ENCODE measurements around the gene ODAD3.
"Not testable (repeated sequence)": the region's sequence is repeated elsewhere in the genome, so short reads cannot be mapped to it uniquely, and the experiment has no call there.

The ODAD3 gene

GRCh38 chr19:11456659-11457058, 21.7 kb upstream of the ODAD3 start:
- H3K27ac ChIP-seq (replicated peaks) = no peak overlapping the region
- no peaks in the 10 kb centered on the region for H3K27me3 ChIP-seq (ENCODE audit: insufficient read depth, poor library complexity, severe bottlenecking)
- TF ChIP-seq GABPA (IDR thresholded peaks at IDR 0.05; ENCODE audit: low read depth) = no peak
- TF ChIP-seq POLR2AphosphoS5 (IDR thresholded peaks at IDR 0.05; ENCODE audit: low read depth) = no peak
- TF ChIP-seq SPI1 (IDR thresholded peaks at IDR 0.05; ENCODE audit: borderline replicate concordance, low read depth) = no peak
- no peak for TF ChIP-seq CTCF (IDR thresholded peaks at IDR 0.05; ENCODE audit: insufficient read depth, low read length)
- no peak for TF ChIP-seq REST (IDR thresholded peaks at IDR 0.05; ENCODE audit: insufficient replicate concordance, low read depth)
- H3K4me3 ChIP-seq (replicated peaks; ENCODE audit: insufficient read depth, low read length) = no peak overlapping the region
- no peak for DNase-seq (ENCODE audit: low read depth in 1 of 2, low spot score in 1 of 2)

- not testable (repeated sequence) for H3K27me3 ChIP-seq (ENCODE audit: insufficient read depth, poor library complexity, severe bottlenecking); H3K4me3 ChIP-seq (replicated peaks; ENCODE audit: insufficient read depth, low read length); H3K27ac ChIP-seq (replicated peaks); DNase-seq (ENCODE audit: low read depth in 1 of 2, low spot score in 1 of 2)
Measured at GRCh38 chr19:11455233-11455554, 20.3 kb upstream of the ODAD3 start.

GRCh38 chr19:11453468-11454341, 18.8 kb upstream of the ODAD3 start:
- Histone ChIP-seq H3K27me3 (ENCODE audit: insufficient read depth, poor library complexity, severe bottlenecking) (no peaks in the 10 kb centered on the region), H3K27ac (replicated peaks) (no peak overlapping the region), H3K4me3 (replicated peaks; ENCODE audit: insufficient read depth, low read length) (no peak overlapping the region)
- TF ChIP-seq GABPA (IDR thresholded peaks at IDR 0.05; ENCODE audit: low read depth) (no peak), REST (IDR thresholded peaks at IDR 0.05; ENCODE audit: insufficient replicate concordance, low read depth) (no peak), CTCF (IDR thresholded peaks at IDR 0.05; ENCODE audit: insufficient read depth, low read length) (no peak), SPI1 (IDR thresholded peaks at IDR 0.05; ENCODE audit: borderline replicate concordance, low read depth) (no peak), POLR2AphosphoS5 (IDR thresholded peaks at IDR 0.05; ENCODE audit: low read depth) (no peak)
- DNase-seq (ENCODE audit: low read depth in 1 of 2, low spot score in 1 of 2) = no peak

- Histone ChIP-seq H3K27ac (replicated peaks) (no peak overlapping the region), H3K4me3 (replicated peaks; ENCODE audit: insufficient read depth, low read length) (no peak overlapping the region), H3K27me3 (ENCODE audit: insufficient read depth, poor library complexity, severe bottlenecking) (no peaks in the 10 kb centered on the region)
- TF ChIP-seq CTCF (IDR thresholded peaks at IDR 0.05; ENCODE audit: insufficient read depth, low read length) (no peak), REST (IDR thresholded peaks at IDR 0.05; ENCODE audit: insufficient replicate concordance, low read depth) (no peak), GABPA (IDR thresholded peaks at IDR 0.05; ENCODE audit: low read depth) (no peak), POLR2AphosphoS5 (IDR thresholded peaks at IDR 0.05; ENCODE audit: low read depth) (no peak), SPI1 (IDR thresholded peaks at IDR 0.05; ENCODE audit: borderline replicate concordance, low read depth) (no peak)
- DNase-seq (ENCODE audit: low read depth in 1 of 2, low spot score in 1 of 2) = no peak
Measured at GRCh38 chr19:11452620-11453310, 17.8 kb upstream of the ODAD3 start.

Data from HL-60 (cell line).